Stimulated activated CD8-positive, alpha-beta memory T cell treated with anti-CD3 and anti-CD28 coated beads, Interleukin-12 subunit alpha, Interleukin-12 subunit beta, amount 100 ng/mL, for 24 hours (primary cell): ENCODE measurements around the gene C1QTNF12.
"Not testable (repeated sequence)": the region's sequence is repeated elsewhere in the genome, so short reads cannot be mapped to it uniquely, and the experiment has no call there.

ENCODE experiments used
- DNase-seq: peaks from one replicate; pipeline ENCODE4 v3.0.0-alpha.2; 2020; ENCODE audit errors: extremely low read depth

C1QTNF12 gene

GRCh38 chr1:1259540-1259939 lies 13.0 kb upstream of the C1QTNF12 start:
- DNase-seq = no peak

- DNase-seq = no peak
Measured at GRCh38 chr1:1259119-1259488, 12.6 kb upstream of the C1QTNF12 start.

GRCh38 chr1:1256956-1257871 lies 10.7 kb upstream of the C1QTNF12 start:
- no peak for DNase-seq

GRCh38 chr1:1255611-1256010 lies 9.1 kb upstream of the C1QTNF12 start:
- no peak for DNase-seq

GRCh38 chr1:1255078-1255477 lies 8.6 kb upstream of the C1QTNF12 start:
- no peak for DNase-seq

GRCh38 chr1:1254667-1254998 lies 8.1 kb upstream of the C1QTNF12 start:
- DNase-seq = no peak

- DNase-seq = no peak
Measured at GRCh38 chr1:1253972-1254666, 7.6 kb upstream of the C1QTNF12 start.

- no peak for DNase-seq
Measured at GRCh38 chr1:1253314-1253713, 6.8 kb upstream of the C1QTNF12 start.

GRCh38 chr1:1250786-1251284 lies 4.3 kb upstream of the C1QTNF12 start:
- no peak for DNase-seq

GRCh38 chr1:1248009-1248913 lies 1.7 kb upstream of the C1QTNF12 start:
- not testable (repeated sequence) for DNase-seq

GRCh38 chr1:1247341-1247913 lies 905 bp upstream of the C1QTNF12 start:
- no peak for DNase-seq

GRCh38 chr1:1245817-1246576 lies 525 bp downstream of the C1QTNF12 start:
- DNase-seq = no peak

- DNase-seq = no peak
Measured at GRCh38 chr1:1245178-1245816, 1.2 kb downstream of the C1QTNF12 start.

GRCh38 chr1:1244192-1244811 lies 2.2 kb downstream of the C1QTNF12 start:
- no peak for DNase-seq

- DNase-seq = no peak
Measured at GRCh38 chr1:1243807-1244191, 2.7 kb downstream of the C1QTNF12 start.

- no peak for DNase-seq
Measured at GRCh38 chr1:1243266-1243660, 3.3 kb downstream of the C1QTNF12 start.

GRCh38 chr1:1242461-1243265 lies 3.9 kb downstream of the C1QTNF12 start:
- DNase-seq = no peak

- DNase-seq = no peak
Measured at GRCh38 chr1:1241588-1242219, 4.8 kb downstream of the C1QTNF12 start.
